HepG2 (cell line): ENCODE results near the gene SLC50A1. TPM values are rescaled to one million over a fixed set of nuclear protein-coding genes. Genes with fewer than 3 reads are reported as not detected.
A peak's percentile ranks its signal among the peaks of the same experiment; 100 is the strongest.

Source experiments
- ARID5B ChIP-seq: IDR thresholded peaks from 2 replicates; pipeline ENCODE4 v1.4.0; 2020; ENCODE audit warnings: mild to moderate bottlenecking, missing genetic modification reagents
- BORCS8-MEF2B ChIP-seq: sonication (generic); formaldehyde crosslinking; IDR thresholded peaks from 2 replicates; pipeline ENCODE4 v1.8.0; 2022; ENCODE audit warnings: mild to moderate bottlenecking, missing genetic modification reagents
- BRCA1 ChIP-seq: sonication (generic); formaldehyde crosslinking; IDR thresholded peaks from 2 replicates; pipeline ENCODE4 v1.4.0; 2020; ENCODE audit warnings: missing genetic modification reagents
- FOXJ3 ChIP-seq: sonication (generic); formaldehyde crosslinking; IDR thresholded peaks from 2 replicates; pipeline ENCODE4 v1.4.0; 2020; ENCODE audit warnings: missing genetic modification reagents, mild to moderate bottlenecking, borderline replicate concordance
- KIAA2018 ChIP-seq: sonication (generic); formaldehyde crosslinking; IDR thresholded peaks from 2 replicates; pipeline ENCODE4 v1.5.0; 2020; ENCODE audit warnings: mild to moderate bottlenecking, missing genetic modification reagents, borderline replicate concordance
- MLX ChIP-seq: IDR thresholded peaks from 2 replicates; pipeline ENCODE4 v1.6.1; 2016
- POLR2G ChIP-seq: fragments of 200-400 bp; formaldehyde crosslinking; IDR thresholded peaks from 2 replicates; pipeline ENCODE4 v1.6.1; 2018; ENCODE audit warnings: mild to moderate bottlenecking, low read depth, low read length, moderate library complexity
- SNAI1 ChIP-seq: sonication (generic); formaldehyde crosslinking; IDR thresholded peaks from 2 replicates; pipeline ENCODE4 v1.5.0; 2020; ENCODE audit warnings: mild to moderate bottlenecking, missing genetic modification reagents, borderline replicate concordance
- ZBTB38 ChIP-seq: sonication (generic); formaldehyde crosslinking; IDR thresholded peaks from 2 replicates; pipeline ENCODE4 v1.5.1; 2020; ENCODE audit warnings: mild to moderate bottlenecking, missing genetic modification reagents
- ZFP36 ChIP-seq: fragments of 150-350 bp; IDR thresholded peaks from 2 replicates; pipeline ENCODE4 v1.6.1; 2018; ENCODE audit warnings: borderline replicate concordance, low read length, low read depth; ENCODE audit not compliant: partially characterized antibody
- ZNF232 ChIP-seq: sonication (generic); formaldehyde crosslinking; IDR thresholded peaks from 2 replicates; pipeline ENCODE4 v1.4.0; 2020; ENCODE audit warnings: missing genetic modification reagents, borderline replicate concordance
- ZNF597 ChIP-seq: sonication (generic); formaldehyde crosslinking; IDR thresholded peaks from 2 replicates; pipeline ENCODE4 v1.5.0; 2020; ENCODE audit warnings: missing genetic modification reagents
- ZSCAN5A ChIP-seq: sonication (generic); formaldehyde crosslinking; IDR thresholded peaks from 2 replicates; pipeline ENCODE4 v1.8.0; 2022; ENCODE audit warnings: mild to moderate bottlenecking, missing genetic modification reagents, borderline replicate concordance
- polyA plus RNA-seq, 8 experiments: library from polyadenylated mRNA; depleted of rRNA in 3 of 8; stranded (reverse) in 7 of 8; unstranded in 1 of 8; fragments of >200 nt; fragmentation: Illumina TruSeq in 4 of 8; extraction: Trizol in 4 of 8; gene quantifications; 2 replicates each; pipeline versions ENCODE4 v1.2.1 to v1.2.3, GENCODE V29; 2011 to 2016; ENCODE audit warnings: low read depth in 4 of 8, missing spikeins in 1 of 8, mixed read lengths in 1 of 8; ENCODE audit not compliant: insufficient read depth in 1 of 8
- total RNA-seq, 5 experiments: library from RNA; depleted of rRNA; stranded (reverse); fragments of >200 nt; fragmentation: Illumina TruSeq; extraction: Trizol; gene quantifications; 2 replicates each; pipeline ENCODE4 v1.2.3, GENCODE V29; 2016; ENCODE audit warnings: low read depth in 1 of 5

SLC50A1 gene
- total and polyA plus RNA-seq, 2 of the 13 experiments (the other 11 are each of a cell fraction or from before 2014, with no cell fraction given) = 22.5 to 46.8 TPM

GRCh38 chr1:155178441-155179111 lies 42.9 kb downstream of the SLC50A1 start (continued):
- TF ChIP-seq ZFP36 = no peak
- TF ChIP-seq BRCA1 = no peak
- TF ChIP-seq ZNF597 (CRISPR knock-in tag) = no peak
- TF ChIP-seq SNAI1 = no peak
- no peak for TF ChIP-seq KIAA2018 (CRISPR knock-in tag)
- peak; percentile 41; the same call in 1 of the 2 replicates for TF ChIP-seq ZNF232 (CRISPR knock-in tag)
- TF ChIP-seq FOXJ3 (CRISPR knock-in tag) = no peak
- TF ChIP-seq BORCS8-MEF2B = no peak
- TF ChIP-seq ZBTB38 = no peak
- peak; percentile 41 for TF ChIP-seq ARID5B (CRISPR knock-in tag)
- TF ChIP-seq ZSCAN5A (CRISPR knock-in tag) = no peak
- no peak for TF ChIP-seq POLR2G
- no peak for TF ChIP-seq MLX (CRISPR knock-in tag)
